ENCODE measurements around the gene ZNF605. TPM values are rescaled to one million over a fixed set of nuclear protein-coding genes. Genes with fewer than 3 reads are reported as not detected.

Gene ZNF605
- total RNA-seq, 1 experiment from 2014 or later, result 20.6 TPM

DNA sequence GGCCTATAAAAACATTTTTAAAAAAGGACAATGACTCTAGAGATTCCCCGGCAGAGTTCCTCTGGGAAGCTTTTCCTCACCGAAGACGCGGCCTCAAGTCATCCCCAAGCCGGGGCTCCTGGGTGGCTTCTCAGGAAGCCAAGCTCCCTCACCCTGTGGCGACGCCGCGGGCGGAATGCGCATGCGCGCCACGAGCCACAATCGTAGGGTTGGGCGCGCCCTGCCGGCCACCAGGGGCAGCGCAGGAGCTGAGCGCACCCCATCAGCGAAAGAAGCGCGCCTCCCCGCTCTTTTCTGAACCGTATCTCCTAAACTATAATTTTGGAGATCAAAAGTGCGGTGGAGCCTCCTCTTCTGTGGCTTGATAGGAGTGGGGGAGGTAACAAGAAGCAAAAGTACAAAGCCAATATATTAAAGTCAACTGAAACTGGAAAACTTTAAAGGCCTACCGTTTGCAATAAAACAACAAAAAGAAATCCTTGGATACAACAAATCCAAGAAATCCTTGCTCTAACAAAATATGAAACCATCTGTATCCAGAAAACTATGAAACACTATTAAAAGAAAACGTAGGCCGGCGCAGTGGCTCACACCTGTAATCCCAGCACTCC is 51.3 kb downstream of the ZNF605 start:
- DNase-seq (ENCODE audit: low read depth, low spot score) (no peak), ATAC-seq (no peak)
- BruUV-seq (replicated peaks), result TSS peak; percentile 72
- no peak for TF ChIP-seq SIN3A (IDR thresholded peaks at IDR 0.05; ENCODE audit: borderline replicate concordance, insufficient read depth, low read depth, low read length)
- CTCF ChIA-PET, result no interaction called here
- Histone ChIP-seq H3K4me1 (ENCODE audit: control insufficient read depth, insufficient read depth, low read length) (no peaks in the 10 kb centered on the region), H3K27ac (ENCODE audit: low read length) (no peak overlapping the region), H3K4me3 (ENCODE audit: low read depth in 2 of 2, low read length in 2 of 2) (no peak overlapping the region), H3K9me3 (ENCODE audit: control insufficient read depth, insufficient read depth, low read depth, low read length) (peaks cover 9% of the 10 kb centered on the region; the same call in 1 of the 2 replicates), H3K36me3 (ENCODE audit: control insufficient read depth, insufficient read depth, low read length) (no peaks in the 10 kb centered on the region), H3K27me3 (ENCODE audit: control insufficient read depth, insufficient read depth, low read length) (no peaks in the 10 kb centered on the region)
- intact Hi-C loops (cut with micrococcal nuclease; ENCODE audit: unreplicated experiment) (no loop called here), in situ Hi-C loops (cut with HindIII; ENCODE audit: low pct_unique_long_range_greater_than_20kb, low sequenced_read_pairs) (no loop called here)
- POLR2A ChIA-PET, result no interaction called here

DNA sequence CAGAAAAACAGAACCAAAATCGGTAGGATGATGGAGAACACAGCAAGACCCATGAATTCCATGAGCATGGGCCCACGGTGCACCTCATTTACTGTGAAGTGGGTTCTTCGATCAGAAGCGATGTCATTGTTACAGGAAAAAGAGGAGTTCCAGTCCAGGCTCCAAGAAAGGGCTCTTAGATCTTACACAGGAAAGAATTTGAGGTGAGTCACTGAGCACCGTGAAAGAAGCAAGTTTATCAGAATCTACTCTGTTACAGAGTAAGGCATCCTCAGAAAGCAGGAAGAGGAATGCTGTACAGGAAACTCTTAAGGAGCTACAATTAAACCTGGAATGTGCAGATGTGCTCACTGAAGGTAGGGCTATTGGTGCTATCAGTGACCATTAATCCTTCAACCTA is 57.1 kb downstream of the ZNF605 start:
- no peak overlapping the region for H3K27ac ChIP-seq (ENCODE audit: low read length)
- no peak for ATAC-seq

More for the DNA sequence above, 57.1 kb downstream of the ZNF605 start:
- DNase-seq (ENCODE audit: low read depth, low spot score), result no peak
- Histone ChIP-seq H3K9me3 (ENCODE audit: control insufficient read depth, insufficient read depth, low read depth, low read length) (peaks cover 6% of the 10 kb centered on the region; the same call in 1 of the 2 replicates), H3K36me3 (ENCODE audit: control insufficient read depth, insufficient read depth, low read length) (no peaks in the 10 kb centered on the region), H3K4me3 (ENCODE audit: low read depth in 2 of 2, low read length in 2 of 2) (no peak overlapping the region), H3K27me3 (ENCODE audit: control insufficient read depth, insufficient read depth, low read length) (no peaks in the 10 kb centered on the region), H3K4me1 (ENCODE audit: control insufficient read depth, insufficient read depth, low read length) (no peaks in the 10 kb centered on the region)
- in situ Hi-C loops (cut with HindIII; ENCODE audit: low pct_unique_long_range_greater_than_20kb, low sequenced_read_pairs), result no loop called here
- TF ChIP-seq CTCF (IDR thresholded peaks at IDR 0.05) (no peak), SIN3A (IDR thresholded peaks at IDR 0.05; ENCODE audit: borderline replicate concordance, insufficient read depth, low read depth, low read length) (no peak), POLR2AphosphoS5 (IDR thresholded peaks at IDR 0.05; ENCODE audit: low read depth, low read length) (no peak), TCF7L2 (IDR thresholded peaks at IDR 0.05; ENCODE audit: low read depth, low read length) (no peak)
- TF ChIP-seq, protein P1, sequence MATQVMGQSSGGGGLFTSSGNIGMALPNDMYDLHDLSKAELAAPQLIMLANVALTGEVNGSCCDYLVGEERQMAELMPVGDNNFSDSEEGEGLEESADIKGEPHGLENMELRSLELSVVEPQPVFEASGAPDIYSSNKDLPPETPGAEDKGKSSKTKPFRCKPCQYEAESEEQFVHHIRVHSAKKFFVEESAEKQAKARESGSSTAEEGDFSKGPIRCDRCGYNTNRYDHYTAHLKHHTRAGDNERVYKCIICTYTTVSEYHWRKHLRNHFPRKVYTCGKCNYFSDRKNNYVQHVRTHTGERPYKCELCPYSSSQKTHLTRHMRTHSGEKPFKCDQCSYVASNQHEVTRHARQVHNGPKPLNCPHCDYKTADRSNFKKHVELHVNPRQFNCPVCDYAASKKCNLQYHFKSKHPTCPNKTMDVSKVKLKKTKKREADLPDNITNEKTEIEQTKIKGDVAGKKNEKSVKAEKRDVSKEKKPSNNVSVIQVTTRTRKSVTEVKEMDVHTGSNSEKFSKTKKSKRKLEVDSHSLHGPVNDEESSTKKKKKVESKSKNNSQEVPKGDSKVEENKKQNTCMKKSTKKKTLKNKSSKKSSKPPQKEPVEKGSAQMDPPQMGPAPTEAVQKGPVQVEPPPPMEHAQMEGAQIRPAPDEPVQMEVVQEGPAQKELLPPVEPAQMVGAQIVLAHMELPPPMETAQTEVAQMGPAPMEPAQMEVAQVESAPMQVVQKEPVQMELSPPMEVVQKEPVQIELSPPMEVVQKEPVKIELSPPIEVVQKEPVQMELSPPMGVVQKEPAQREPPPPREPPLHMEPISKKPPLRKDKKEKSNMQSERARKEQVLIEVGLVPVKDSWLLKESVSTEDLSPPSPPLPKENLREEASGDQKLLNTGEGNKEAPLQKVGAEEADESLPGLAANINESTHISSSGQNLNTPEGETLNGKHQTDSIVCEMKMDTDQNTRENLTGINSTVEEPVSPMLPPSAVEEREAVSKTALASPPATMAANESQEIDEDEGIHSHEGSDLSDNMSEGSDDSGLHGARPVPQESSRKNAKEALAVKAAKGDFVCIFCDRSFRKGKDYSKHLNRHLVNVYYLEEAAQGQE (IDR thresholded peaks at IDR 0.05; ENCODE audit: insufficient read depth in 1 of 2, low read depth in 2 of 2, low read length in 1 of 2), result no peak
- ChIA-PET POLR2A (no interaction called here), CTCF (no interaction called here)
- intact Hi-C loops (cut with micrococcal nuclease; ENCODE audit: unreplicated experiment), result no loop called here
- BruUV-seq (replicated peaks), result no TSS peak

All from Panc1 (cell line).